ENCODE measurements around the gene TUBB.
"Not testable (repeated sequence)": the region's sequence is repeated elsewhere in the genome, so short reads cannot be mapped to it uniquely, and the experiment has no call there.

TUBB gene

GRCh38 chr6:30687659-30688431, 32.3 kb upstream of the TUBB start:
- no peak for DNase-seq

GRCh38 chr6:30688569-30688968, 31.6 kb upstream of the TUBB start:
- DNase-seq: no peak

- DNase-seq: no peak
These were observed 30.9 kb upstream of the TUBB start for GRCh38 chr6:30689022-30689865.

- DNase-seq: no peak
These were observed 30.2 kb upstream of the TUBB start for GRCh38 chr6:30689985-30690384.

- peak; percentile 66 for DNase-seq
These were observed 29.5 kb upstream of the TUBB start, which contains the start of gene NRM for GRCh38 chr6:30690403-30691207. Gene NRM, minus strand, starts transcription at chr6:30690984. Its CDS starts 10 bp downstream, at chr6:30690974.

GRCh38 chr6:30691208-30691847, 28.8 kb upstream of the TUBB start:
- DNase-seq: no peak

- no peak for DNase-seq
These were observed 23.7 kb upstream of the TUBB start for GRCh38 chr6:30696432-30696831.

GRCh38 chr6:30700340-30700739, 19.8 kb upstream of the TUBB start:
- DNase-seq: no peak

GRCh38 chr6:30703011-30703410, 17.1 kb upstream of the TUBB start:
- no peak for DNase-seq

- DNase-seq: no peak
These were observed 16.3 kb upstream of the TUBB start for GRCh38 chr6:30703821-30704220.

- no peak for DNase-seq
These were observed 14.5 kb upstream of the TUBB start for GRCh38 chr6:30705620-30706019.

GRCh38 chr6:30707281-30707850, 12.8 kb upstream of the TUBB start:
- no peak for DNase-seq

GRCh38 chr6:30709101-30709868, 10.9 kb upstream of the TUBB start:
- DNase-seq: no peak

- DNase-seq: no peak
These were observed 8.3 kb upstream of the TUBB start for GRCh38 chr6:30711758-30712380.

- DNase-seq: no peak
These were observed 7.7 kb upstream of the TUBB start for GRCh38 chr6:30712441-30712945.

GRCh38 chr6:30714263-30714662, 5.9 kb upstream of the TUBB start:
- no peak for DNase-seq

GRCh38 chr6:30716879-30717128, 3.3 kb upstream of the TUBB start:
- DNase-seq: no peak

GRCh38 chr6:30717129-30717844, 2.9 kb upstream of the TUBB start, which contains the start of gene MDC1:
Gene MDC1, minus strand, starts transcription at chr6:30717281. Its CDS starts 2,106 bp downstream, at chr6:30715175.
- DNase-seq: peak; percentile 97

- DNase-seq: not testable (repeated sequence)
These were observed 2.1 kb upstream of the TUBB start for GRCh38 chr6:30717845-30718720.
